ENCODE results near the gene PLA2G2D. TPM values are rescaled to one million over a fixed set of nuclear protein-coding genes. Genes with fewer than 3 reads are reported as not detected.

The PLA2G2D gene
- polyA plus RNA-seq, 3 donors, result 0.08 TPM; not detected in 1

GRCh38 chr1:20115479-20115878 is 3.9 kb downstream of the PLA2G2D start:
- no peak overlapping the region for H2AFZ ChIP-seq (ENCODE audit: insufficient read depth, low read depth, low read length, poor library complexity, severe bottlenecking)
- no peaks in the 10 kb centered on the region for H4K20me1 ChIP-seq (ENCODE audit: insufficient read depth, low read length)
- Mint-ChIP-seq H3K36me3 (no peaks in the 10 kb centered on the region), H3K4me3 (no peak overlapping the region), H3K4me1 (peaks cover 11% of the 10 kb centered on the region), H3K27ac (no peak overlapping the region), H3K9me3 (peaks cover 0 to 2% (median 0%) of the 10 kb centered on the region in 7 donors), H3K27me3 (ENCODE audit: low read depth in 3 of 3) (peaks cover 7 to 8% (median 8%) of the 10 kb centered on the region in 3 donors)
- no peaks in the 10 kb centered on the region for H3K9me3 ChIP-seq (replicated peaks in 1 of 2; ENCODE audit: control insufficient read depth in 1 of 2, insufficient read depth in 1 of 2, low read length in 2 of 2)
- no peaks in the 10 kb centered on the region for H3K27me3 ChIP-seq (ENCODE audit: control insufficient read depth in 2 of 2, insufficient read depth in 2 of 2, low read length in 2 of 2)
- 80% methylated on average over 2 of the region's 4 CpGs for WGBS (ENCODE audit: insufficient coverage)
- H3K4me3 ChIP-seq (replicated peaks in 1 of 3; ENCODE audit: low read depth in 2 of 3, low read length in 3 of 3), result no peak overlapping the region
- no peak for DNase-seq
- no peak overlapping the region for H3K4me2 ChIP-seq (replicated peaks; ENCODE audit: extremely low read depth, low read length, poor library complexity, severe bottlenecking)
- no peaks in the 10 kb centered on the region for H3K36me3 ChIP-seq (replicated peaks in 1 of 2; ENCODE audit: control insufficient read depth in 1 of 2, insufficient read depth in 2 of 2, low read length in 2 of 2)
- no peak overlapping the region for H3K27ac ChIP-seq (ENCODE audit: low read depth in 1 of 2, low read length in 2 of 2)
- no peak for TF ChIP-seq CTCF (IDR thresholded peaks at IDR 0.05)
- peaks cover 8% of the 10 kb centered on the region in 2 donors for H3K4me1 ChIP-seq (ENCODE audit: control insufficient read depth in 1 of 2, insufficient read depth in 2 of 2, low read length in 2 of 2)
- no peak overlapping the region for H3K9ac ChIP-seq (ENCODE audit: insufficient read depth, low read length, poor library complexity, severe bottlenecking)
- H3K79me2 ChIP-seq (ENCODE audit: insufficient read depth, low read length), result no peaks in the 10 kb centered on the region
- intact Hi-C loops (cut with micrococcal nuclease), result no loop called here

- no peak overlapping the region for H3K4me3 ChIP-seq (replicated peaks in 1 of 3; ENCODE audit: low read depth in 2 of 3, low read length in 3 of 3)
Measured at GRCh38 chr1:20114021-20114648, 5.2 kb downstream of the PLA2G2D start.

More at GRCh38 chr1:20114021-20114648, 5.2 kb downstream of the PLA2G2D start:
- H4K20me1 ChIP-seq (ENCODE audit: insufficient read depth, low read length), result no peaks in the 10 kb centered on the region
- H3K27ac ChIP-seq (ENCODE audit: low read depth in 1 of 2, low read length in 2 of 2), result no peak overlapping the region
- Mint-ChIP-seq H3K4me1 (peaks cover 2% of the 10 kb centered on the region), H3K4me3 (no peak overlapping the region), H3K27me3 (ENCODE audit: low read depth in 3 of 3) (peaks cover 7 to 8% (median 8%) of the 10 kb centered on the region in 3 donors), H3K36me3 (no peaks in the 10 kb centered on the region), H3K9me3 (peaks cover 0 to 2% (median 0%) of the 10 kb centered on the region in 7 donors), H3K27ac (peak overlapping the region in 1 of 7 donors; percentile 3)
- no peak for DNase-seq
- 83% methylated on average over 8 of the region's 15 CpGs for WGBS (ENCODE audit: insufficient coverage)
- H3K4me1 ChIP-seq (ENCODE audit: control insufficient read depth in 1 of 2, insufficient read depth in 2 of 2, low read length in 2 of 2), result peaks cover under 1 to 1% of the 10 kb centered on the region in 2 donors
- H3K4me2 ChIP-seq (replicated peaks; ENCODE audit: extremely low read depth, low read length, poor library complexity, severe bottlenecking), result no peak overlapping the region
- H3K27me3 ChIP-seq (ENCODE audit: control insufficient read depth in 2 of 2, insufficient read depth in 2 of 2, low read length in 2 of 2), result no peaks in the 10 kb centered on the region
- intact Hi-C loops (cut with micrococcal nuclease), result no loop called here
- H3K79me2 ChIP-seq (ENCODE audit: insufficient read depth, low read length), result no peaks in the 10 kb centered on the region
- no peak for TF ChIP-seq CTCF (IDR thresholded peaks at IDR 0.05)
- H3K9ac ChIP-seq (ENCODE audit: insufficient read depth, low read length, poor library complexity, severe bottlenecking), result no peak overlapping the region
- no peak overlapping the region for H2AFZ ChIP-seq (ENCODE audit: insufficient read depth, low read depth, low read length, poor library complexity, severe bottlenecking)
- H3K36me3 ChIP-seq (replicated peaks in 1 of 2; ENCODE audit: control insufficient read depth in 1 of 2, insufficient read depth in 2 of 2, low read length in 2 of 2), result no peaks in the 10 kb centered on the region
- no peaks in the 10 kb centered on the region for H3K9me3 ChIP-seq (replicated peaks in 1 of 2; ENCODE audit: control insufficient read depth in 1 of 2, insufficient read depth in 1 of 2, low read length in 2 of 2)

Data from CD14-positive monocyte (primary cell).